IMR-90 (cell line): ENCODE data around the gene CKAP4. TPM values are rescaled to one million over a fixed set of nuclear protein-coding genes. Genes with fewer than 3 reads are reported as not detected.

ENCODE experiments used
- ATAC-seq: fragments of 200-7000 bp; cut with Tn5 transposase; 2 replicates; pipeline ENCODE4 v1.9.1; 2020; ENCODE audit warnings: low read depth, mild to moderate bottlenecking, moderate library complexity
- BruUV-seq: library from RNA; stranded (reverse); fragments of 400-500 nt; replicated peaks from 2 replicates; lab custom pipeline; 2021; lab: Mats Ljungman, UMichigan
- CTCF ChIA-PET: fragments of 300-600 bp; formaldehyde crosslinking; extraction: SDS; loops from one replicate; lab custom pipeline; 2021; ENCODE audit warnings: antibody characterized with exemption; lab: Yijun Ruan, JAX
- POLR2A ChIA-PET: fragments of 300-600 bp; sonication (Branson Sonifier 250); formaldehyde crosslinking; loops from one replicate; lab custom pipeline; 2022; ENCODE audit warnings: antibody characterized with exemption; ENCODE audit not compliant: unreplicated experiment; lab: Charles Lee
- DNase-seq: peaks from one replicate; pipeline ENCODE4 v3.0.0; 2013
- H2AFZ ChIP-seq: replicated peaks from 2 replicates; pipeline ENCODE3; 2013; ENCODE audit warnings: low read length, mild to moderate bottlenecking; ENCODE audit not compliant: poor library complexity
- H2AK5ac ChIP-seq: 2 replicates; pipeline ENCODE4 v1.6.1; 2013; ENCODE audit warnings: low read depth, low read length, inconsistent platforms
- H2AK9ac ChIP-seq: replicated peaks from 2 replicates; pipeline ENCODE3; 2013; ENCODE audit warnings: mild to moderate bottlenecking, low read depth, low read length, moderate library complexity; ENCODE audit not compliant: poor library complexity
- H2BK120ac ChIP-seq: 2 replicates; pipeline ENCODE4 v1.6.1; 2013; ENCODE audit warnings: low read depth, low read length, inconsistent platforms
- H2BK15ac ChIP-seq: 3 replicates; pipeline ENCODE4 v1.6.1; 2013; ENCODE audit warnings: low read depth, low read length, inconsistent platforms
- H2BK20ac ChIP-seq: 2 replicates; pipeline ENCODE4 v1.6.1; 2013; ENCODE audit warnings: low read depth, mild to moderate bottlenecking, inconsistent platforms, low read length, moderate library complexity
- H2BK5ac ChIP-seq: 2 replicates; pipeline ENCODE4 v1.6.1; 2013; ENCODE audit warnings: mild to moderate bottlenecking, low read depth, low read length, inconsistent platforms; ENCODE audit not compliant: poor library complexity, severe bottlenecking
- H3K14ac ChIP-seq: replicated peaks from 2 replicates; pipeline ENCODE4 v1.6.1; 2013; ENCODE audit warnings: low read depth, low read length, inconsistent platforms
- H3K18ac ChIP-seq: 2 replicates; pipeline ENCODE4 v1.6.1; 2013; ENCODE audit warnings: low read depth, low read length, control low read depth
- H3K23ac ChIP-seq: 2 replicates; pipeline ENCODE4 v1.6.1; 2013; ENCODE audit warnings: low read depth, low read length, inconsistent platforms
- H3K27ac ChIP-seq: 2 replicates; pipeline ENCODE4 v1.5.1; 2013; ENCODE audit warnings: mild to moderate bottlenecking, control low read depth, low read length; ENCODE audit not compliant: insufficient read depth
- H3K27me3 ChIP-seq: 2 replicates; pipeline ENCODE4 v1.6.1; 2013; ENCODE audit warnings: low read length; ENCODE audit not compliant: control insufficient read depth, insufficient read depth
- H3K36me3 ChIP-seq: 2 replicates; pipeline ENCODE4 v1.6.1; 2013; ENCODE audit warnings: low read length, mixed read lengths; ENCODE audit not compliant: control insufficient read depth, insufficient read depth
- H3K4ac ChIP-seq: 2 replicates; pipeline ENCODE4 v1.6.1; 2013; ENCODE audit warnings: low read depth, low read length, inconsistent platforms
- H3K4me1 ChIP-seq: 2 replicates; pipeline ENCODE4 v1.6.1; 2013; ENCODE audit warnings: low read length, mixed read lengths; ENCODE audit not compliant: control insufficient read depth, insufficient read depth
- H3K4me2 ChIP-seq: 2 replicates; pipeline ENCODE4 v1.6.1; 2013; ENCODE audit warnings: low read depth, mild to moderate bottlenecking, control low read depth, low read length, moderate library complexity
- H3K4me3 ChIP-seq: 2 replicates; pipeline ENCODE4 v1.5.1; 2013; ENCODE audit warnings: low read depth, mild to moderate bottlenecking, control low read depth, low read length, moderate library complexity; ENCODE audit not compliant: insufficient read depth
- H3K56ac ChIP-seq: 2 replicates; pipeline ENCODE4 v1.6.1; 2013; ENCODE audit warnings: low read length, inconsistent platforms; ENCODE audit not compliant: insufficient read depth; ENCODE audit errors: extremely low read depth
- H3K79me1 ChIP-seq, 2 experiments: 2 replicates each; pipeline ENCODE4 v1.6.1; 2013; ENCODE audit warnings: low read length in 2 of 2, inconsistent platforms in 1 of 2, low read depth in 1 of 2
- H3K9ac ChIP-seq: 2 replicates; pipeline ENCODE4 v1.6.1; 2013; ENCODE audit warnings: low read depth, low read length, control low read depth
- H3K9me1 ChIP-seq: 2 replicates; pipeline ENCODE4 v1.6.1; 2013; ENCODE audit warnings: low read length, inconsistent platforms; ENCODE audit not compliant: insufficient read depth
- H3K9me3 ChIP-seq: 2 replicates; pipeline ENCODE4 v1.6.1; 2013; ENCODE audit warnings: low read length; ENCODE audit not compliant: control insufficient read depth, insufficient read depth
- H4K20me1 ChIP-seq: 2 replicates; pipeline ENCODE4 v1.6.1; 2013; ENCODE audit warnings: low read length, inconsistent platforms; ENCODE audit not compliant: insufficient read depth
- H4K5ac ChIP-seq: 2 replicates; pipeline ENCODE4 v1.6.1; 2013; ENCODE audit warnings: mild to moderate bottlenecking, low read depth, low read length, control low read depth
- H4K8ac ChIP-seq, 2 experiments: 2 replicates each; pipeline ENCODE4 v1.6.1; 2013; ENCODE audit warnings: low read depth in 2 of 2, low read length in 2 of 2, control low read depth in 1 of 2, inconsistent platforms in 1 of 2
- H4K91ac ChIP-seq: 2 replicates; pipeline ENCODE4 v1.6.1; 2013; ENCODE audit warnings: low read depth, low read length, inconsistent platforms; ENCODE audit not compliant: insufficient read depth
- BHLHE40 ChIP-seq: fragments of 150-350 bp; IDR thresholded peaks from 2 replicates; pipeline ENCODE4 v1.6.1; 2016; ENCODE audit warnings: mild to moderate bottlenecking, low read depth, low read length
- CEBPB ChIP-seq: IDR thresholded peaks from 2 replicates; pipeline ENCODE4 v1.6.1; 2012; ENCODE audit warnings: low read depth, low read length, improper control_type of control experiment
- CHD1 ChIP-seq: IDR thresholded peaks from 2 replicates; pipeline ENCODE4 v1.6.1; 2012; ENCODE audit warnings: low read depth, low read length, improper control_type of control experiment
- CTCF ChIP-seq: conservative IDR thresholded peaks from 2 replicates; pipeline ENCODE4 v1.5.1; 2012; ENCODE audit warnings: mild to moderate bottlenecking, low read depth, low read length, improper control_type of control experiment
- ELK1 ChIP-seq: fragments of 150-350 bp; IDR thresholded peaks from 2 replicates; pipeline ENCODE4 v1.6.1; 2016; ENCODE audit warnings: low read depth, mild to moderate bottlenecking, low read length, moderate library complexity, borderline replicate concordance
- FOS ChIP-seq: fragments of 150-350 bp; IDR thresholded peaks from 2 replicates; pipeline ENCODE4 v1.6.1; 2016; ENCODE audit warnings: low read depth, low read length
- MAFK ChIP-seq: IDR thresholded peaks from 2 replicates; pipeline ENCODE4 v1.6.1; 2012; ENCODE audit warnings: low read depth, low read length, improper control_type of control experiment
- MAZ ChIP-seq: IDR thresholded peaks from 2 replicates; pipeline ENCODE4 v1.6.1; 2012; ENCODE audit warnings: low read depth, mild to moderate bottlenecking, low read length, improper control_type of control experiment, moderate library complexity, borderline replicate concordance
- MXI1 ChIP-seq: IDR thresholded peaks from 2 replicates; pipeline ENCODE4 v1.6.1; 2012; ENCODE audit warnings: low read depth, mild to moderate bottlenecking, low read length, moderate library complexity, borderline replicate concordance
- NFE2L2 ChIP-seq: fragments of 150-350 bp; IDR thresholded peaks from 2 replicates; pipeline ENCODE4 v1.6.1; 2016; ENCODE audit warnings: low read depth, mild to moderate bottlenecking, low read length
- POLR2A ChIP-seq: IDR thresholded peaks from 2 replicates; pipeline ENCODE4 v1.6.1; 2012; ENCODE audit warnings: mild to moderate bottlenecking, low read depth, low read length
- RCOR1 ChIP-seq: IDR thresholded peaks from 2 replicates; pipeline ENCODE4 v1.6.1; 2012; ENCODE audit warnings: mild to moderate bottlenecking, low read length, improper control_type of control experiment; ENCODE audit not compliant: insufficient replicate concordance
- RFX5 ChIP-seq: IDR thresholded peaks from 2 replicates; pipeline ENCODE4 v1.8.0; 2012; ENCODE audit warnings: low read depth, mild to moderate bottlenecking, low read length, moderate library complexity
- SMC3 ChIP-seq: fragments of 150-350 bp; IDR thresholded peaks from 2 replicates; pipeline ENCODE4 v1.6.1; 2016; ENCODE audit warnings: low read depth, mild to moderate bottlenecking, antibody characterized with exemption, low read length, moderate library complexity
- WGBS, 2 experiments: methylation state at CpG; one replicate each; pipeline versions ENCODE4 v1.1.5 to v1.1.7; 2013; ENCODE audit warnings: missing lambda C conversion rate in 2 of 2; ENCODE audit not compliant: insufficient read length in 1 of 2; ENCODE audit errors: extremely low coverage in 2 of 2; 5-methylcytosine and 5-hydroxymethylcytosine counted together
- dilution Hi-C: fragments of 300-500 bp; cut with HindIII; formaldehyde crosslinking; loops from one replicate; pipeline ENCODE4 v1.14.3; 2018; ENCODE audit warnings: low sequenced_read_pairs; ENCODE audit not compliant: unreplicated experiment
- in situ Hi-C: fragments of 300-500 bp; cut with MboI; formaldehyde crosslinking; loops from 3 replicates; pipeline ENCODE4 v1.14.3; 2019; ENCODE audit warnings: low sequenced_read_pairs, inconsistent platforms, mixed read lengths
- intact Hi-C: fragments of 100-400 bp; cut with micrococcal nuclease; formaldehyde crosslinking; loops from 2 replicates; pipeline ENCODE4 v1.10.0; 2022
- polyA plus RNA-seq, 3 experiments: library from polyadenylated mRNA; depleted of rRNA; stranded (reverse); fragments of >200 nt; gene quantifications; 2 replicates each; pipeline ENCODE4 v1.2.3, GENCODE V29; 2012; ENCODE audit warnings: low replicate concordance in 1 of 3
- total RNA-seq: library from RNA; depleted of rRNA; stranded (reverse); fragments of >200 nt; gene quantifications from 2 replicates; pipeline ENCODE4 v1.2.3, GENCODE V29; 2012
- TF ChIP-seq, protein P1 (sequence below): fragments of 150-350 bp; IDR thresholded peaks from 2 replicates; pipeline ENCODE4 v1.6.1; 2017; ENCODE audit warnings: mild to moderate bottlenecking, antibody characterized with exemption, low read length, low read depth

The CKAP4 gene
- total and polyA plus RNA-seq, 2 of the 4 experiments (the other 2 are of a cell fraction), result 94.5 to 297 TPM

DNA sequence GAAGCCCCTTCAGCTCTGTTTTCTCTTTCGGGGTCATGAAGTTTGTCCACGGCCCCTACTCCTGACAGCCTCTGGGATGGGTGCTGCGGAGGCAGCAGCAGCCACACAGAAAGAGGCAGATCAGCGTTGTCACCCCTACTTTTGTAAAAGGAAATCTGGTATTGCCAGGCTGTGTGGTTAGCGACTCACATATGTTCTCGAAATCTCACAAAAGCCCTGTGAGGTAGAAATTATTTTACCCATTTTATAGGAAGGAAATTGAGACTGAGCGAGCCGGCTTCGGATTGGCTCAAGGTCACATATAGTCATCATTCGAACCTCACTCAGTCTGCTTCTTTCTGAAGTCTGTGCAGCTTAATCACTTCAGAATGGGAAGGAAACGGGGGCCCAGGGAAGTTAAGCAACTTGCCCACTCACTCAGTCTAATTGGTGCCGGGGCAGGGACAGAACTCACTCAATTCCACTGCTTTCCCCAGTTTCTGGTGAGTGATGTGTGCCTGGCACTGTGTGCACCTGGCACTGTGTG lies 1.1 kb upstream of the CKAP4 start:
- peak overlapping the region; percentile 85 for H3K9ac ChIP-seq
- peaks cover 3% of the 10 kb centered on the region for H3K36me3 ChIP-seq
- H2BK120ac ChIP-seq, result peak overlapping the region; percentile 8
- WGBS, 2 experiments, result 20% methylated on average over 2 of the region's 12 CpGs; no CpG with 5 or more reads in 1 of the 2 experiments
- H3K4me2 ChIP-seq, result peak overlapping the region; percentile 94
- peaks cover 15% of the 10 kb centered on the region for H3K4me1 ChIP-seq
- peak overlapping the region; percentile 86 for H3K27ac ChIP-seq
- H4K91ac ChIP-seq, result peak overlapping the region; percentile 23
- peaks cover 25% of the 10 kb centered on the region for H4K20me1 ChIP-seq
- peak overlapping the region; percentile 32 for H3K14ac ChIP-seq
- H3K27me3 ChIP-seq, result no peaks in the 10 kb centered on the region
- H3K4me3 ChIP-seq, result peak overlapping the region; percentile 78
- no TSS peak for BruUV-seq
- dilution Hi-C loops (no loop called here), in situ Hi-C loops (no loop called here), intact Hi-C loops (loop anchor here (2.0 to 5.0 kb wide), 3 partner anchors 38 to 108 kb away; partner anchors contain the start of gene POLR3B)
- peak overlapping the region; percentile 60 for H3K56ac ChIP-seq
- peak overlapping the region; percentile 73 for H4K5ac ChIP-seq
- peak overlapping the region; percentile 19; the same call in 1 of the 3 replicates for H2BK15ac ChIP-seq
- ChIA-PET CTCF (interaction anchor here (1.2 kb wide), 1 partner anchor 46 kb away, joined by 3 read pairs; no protein-coding TSS in a partner anchor), POLR2A (interaction anchor here (1.3 kb wide), 1 partner anchor 22 kb away, joined by 3 read pairs; no protein-coding TSS in a partner anchor)
- peak overlapping the region; percentile 81 for H2AFZ ChIP-seq
- H3K79me1 ChIP-seq, result peaks cover 10 to 34% of the 10 kb centered on the region in 2 experiments
- no peak overlapping the region for H2BK20ac ChIP-seq
- peak overlapping the region; percentile 83 for H2BK5ac ChIP-seq
- no peaks in the 10 kb centered on the region for H3K9me3 ChIP-seq
- H3K9me1 ChIP-seq, result peaks cover 34% of the 10 kb centered on the region
- peak overlapping the region; percentile 81 for H3K4ac ChIP-seq
- H3K23ac ChIP-seq, result peak overlapping the region; percentile 20
- ATAC-seq, result no peak
- H2AK5ac ChIP-seq, result peak overlapping the region; percentile 41; the same call in 1 of the 2 replicates
- peak overlapping the region; percentile 50; the same call in 1 of the 2 replicates for H3K18ac ChIP-seq
- H2AK9ac ChIP-seq, result peak overlapping the region; percentile 56
- peak; percentile 68 for DNase-seq
- peak overlapping the region; percentile 30 to 70 for H4K8ac ChIP-seq
- no peak for TF ChIP-seq CHD1
- TF ChIP-seq MXI1, result no peak
- no peak for TF ChIP-seq SMC3
- TF ChIP-seq NFE2L2, result no peak
- no peak for TF ChIP-seq ELK1
- TF ChIP-seq FOS, result no peak
- no peak for TF ChIP-seq CTCF
- TF ChIP-seq MAZ, result no peak
- TF ChIP-seq CEBPB, result peak; percentile 78
- TF ChIP-seq RCOR1, result peak; percentile 38
- TF ChIP-seq, protein P1, sequence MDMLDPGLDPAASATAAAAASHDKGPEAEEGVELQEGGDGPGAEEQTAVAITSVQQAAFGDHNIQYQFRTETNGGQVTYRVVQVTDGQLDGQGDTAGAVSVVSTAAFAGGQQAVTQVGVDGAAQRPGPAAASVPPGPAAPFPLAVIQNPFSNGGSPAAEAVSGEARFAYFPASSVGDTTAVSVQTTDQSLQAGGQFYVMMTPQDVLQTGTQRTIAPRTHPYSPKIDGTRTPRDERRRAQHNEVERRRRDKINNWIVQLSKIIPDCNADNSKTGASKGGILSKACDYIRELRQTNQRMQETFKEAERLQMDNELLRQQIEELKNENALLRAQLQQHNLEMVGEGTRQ, result no peak
- TF ChIP-seq MAFK, result no peak
- no peak for TF ChIP-seq POLR2A
- TF ChIP-seq RFX5, result no peak
- TF ChIP-seq BHLHE40, result no peak
